KMS-11 (cell line): ENCODE data around the gene ZNF22.

Source experiments
- H2AFZ ChIP-seq: fragments of 200-600 bp; sonication (generic); 2 replicates; pipeline ENCODE4 v1.6.1; 2016; ENCODE audit warnings: antibody characterized with exemption, mixed run types, low read depth
- H3K27ac ChIP-seq: fragments of 200-600 bp; sonication (generic); 2 replicates; pipeline ENCODE4 v1.6.1; 2016; ENCODE audit warnings: mild to moderate bottlenecking, mixed run types
- H3K27me3 ChIP-seq: fragments of 200-600 bp; sonication (generic); 2 replicates; pipeline ENCODE4 v1.6.1; 2017; ENCODE audit warnings: mild to moderate bottlenecking, low read depth, mixed run types, moderate library complexity; ENCODE audit not compliant: insufficient read depth
- H3K36me3 ChIP-seq: fragments of 200-600 bp; sonication (generic); 2 replicates; pipeline ENCODE4 v1.6.1; 2017; ENCODE audit warnings: mild to moderate bottlenecking, mixed run types; ENCODE audit not compliant: insufficient read depth
- H3K4me1 ChIP-seq: fragments of 200-600 bp; sonication (generic); 2 replicates; pipeline ENCODE4 v1.6.1; 2016; ENCODE audit warnings: mild to moderate bottlenecking, low read depth, mixed run types; ENCODE audit not compliant: poor library complexity, severe bottlenecking
- H3K4me2 ChIP-seq: fragments of 200-600 bp; sonication (generic); 2 replicates; pipeline ENCODE4 v1.7.0; 2016; ENCODE audit warnings: mild to moderate bottlenecking, mixed run types
- H3K4me3 ChIP-seq: fragments of 200-600 bp; sonication (generic); IDR thresholded peaks from 2 replicates; pipeline ENCODE4 v1.6.1; 2017; ENCODE audit warnings: low read depth, low read length, mixed read lengths; ENCODE audit not compliant: insufficient read depth
- H3K79me2 ChIP-seq: fragments of 200-600 bp; sonication (generic); 2 replicates; pipeline ENCODE4 v1.6.1; 2016; ENCODE audit warnings: low read depth, mixed run types; ENCODE audit not compliant: insufficient read depth
- H3K9ac ChIP-seq: fragments of 200-600 bp; sonication (generic); 2 replicates; pipeline ENCODE4 v1.6.1; 2016; ENCODE audit warnings: mild to moderate bottlenecking, mixed run types
- H4K20me1 ChIP-seq: fragments of 200-600 bp; sonication (generic); 2 replicates; pipeline ENCODE4 v1.6.1; 2016; ENCODE audit warnings: mild to moderate bottlenecking, mixed run types; ENCODE audit not compliant: insufficient read depth
- CTCF ChIP-seq: fragments of 200-600 bp; sonication (generic); conservative IDR thresholded peaks from 2 replicates; pipeline ENCODE4 v1.6.1; 2017; ENCODE audit warnings: low read depth, mild to moderate bottlenecking, antibody characterized with exemption, low read length, moderate library complexity, mixed read lengths

ZNF22 gene

GRCh38 chr10:44990965-44991364 lies 9.8 kb upstream of the ZNF22 start:
- no peaks in the 10 kb centered on the region for H3K79me2 ChIP-seq
- H3K4me2 ChIP-seq, result no peak overlapping the region
- H3K4me3 ChIP-seq, result no peak overlapping the region
- H4K20me1 ChIP-seq, result no peaks in the 10 kb centered on the region
- H3K36me3 ChIP-seq, result peaks cover 6% of the 10 kb centered on the region; the same call in 1 of the 2 replicates
- H3K9ac ChIP-seq, result no peak overlapping the region
- no peak for TF ChIP-seq CTCF
- no peaks in the 10 kb centered on the region for H3K27me3 ChIP-seq
- H3K4me1 ChIP-seq, result peaks cover 70% of the 10 kb centered on the region
- no peak overlapping the region for H2AFZ ChIP-seq
- no peak overlapping the region for H3K27ac ChIP-seq

DNA sequence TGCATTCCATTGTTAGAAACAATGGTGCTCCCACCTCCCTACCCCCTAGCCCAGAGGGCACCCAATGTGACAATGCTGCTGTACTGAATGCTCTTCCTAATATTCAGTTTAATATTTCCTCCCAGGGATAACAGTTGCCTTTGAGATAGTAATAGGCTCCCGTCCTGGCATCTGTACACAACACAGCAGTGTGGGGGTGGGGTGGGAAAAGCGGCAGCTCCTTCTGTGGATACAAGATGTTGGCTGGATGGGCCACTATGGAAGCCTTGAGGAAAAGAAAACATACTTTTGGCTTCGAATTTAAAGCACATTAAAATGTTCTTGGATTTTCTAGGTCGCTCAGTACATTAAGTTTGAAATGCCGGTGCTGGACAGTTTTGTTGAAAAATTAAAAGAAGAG lies 9.2 kb upstream of the ZNF22 start:
- no peak for TF ChIP-seq CTCF
- H3K36me3 ChIP-seq, result peaks cover 6% of the 10 kb centered on the region; the same call in 1 of the 2 replicates
- no peaks in the 10 kb centered on the region for H4K20me1 ChIP-seq
- no peaks in the 10 kb centered on the region for H3K27me3 ChIP-seq
- no peak overlapping the region for H3K9ac ChIP-seq
- no peaks in the 10 kb centered on the region for H3K79me2 ChIP-seq
- H3K4me2 ChIP-seq, result no peak overlapping the region
- H3K4me3 ChIP-seq, result no peak overlapping the region
- peaks cover 71% of the 10 kb centered on the region for H3K4me1 ChIP-seq
- H3K27ac ChIP-seq, result no peak overlapping the region
- no peak overlapping the region for H2AFZ ChIP-seq

GRCh38 chr10:44992070-44992731 lies 8.5 kb upstream of the ZNF22 start:
- Histone ChIP-seq H3K36me3 (peaks cover 6% of the 10 kb centered on the region; the same call in 1 of the 2 replicates), H4K20me1 (no peaks in the 10 kb centered on the region), H3K4me3 (no peak overlapping the region), H3K9ac (no peak overlapping the region), H3K4me1 (peaks cover 73% of the 10 kb centered on the region), H3K27me3 (no peaks in the 10 kb centered on the region), H3K4me2 (peak overlapping the region; percentile 8; the same call in 1 of the 2 replicates), H3K27ac (0 out of 2 replicates have a peak overlapping the region, but pooled peaks have one; percentile 7), H3K79me2 (no peaks in the 10 kb centered on the region), H2AFZ (no peak overlapping the region)
- TF ChIP-seq CTCF, result no peak

DNA sequence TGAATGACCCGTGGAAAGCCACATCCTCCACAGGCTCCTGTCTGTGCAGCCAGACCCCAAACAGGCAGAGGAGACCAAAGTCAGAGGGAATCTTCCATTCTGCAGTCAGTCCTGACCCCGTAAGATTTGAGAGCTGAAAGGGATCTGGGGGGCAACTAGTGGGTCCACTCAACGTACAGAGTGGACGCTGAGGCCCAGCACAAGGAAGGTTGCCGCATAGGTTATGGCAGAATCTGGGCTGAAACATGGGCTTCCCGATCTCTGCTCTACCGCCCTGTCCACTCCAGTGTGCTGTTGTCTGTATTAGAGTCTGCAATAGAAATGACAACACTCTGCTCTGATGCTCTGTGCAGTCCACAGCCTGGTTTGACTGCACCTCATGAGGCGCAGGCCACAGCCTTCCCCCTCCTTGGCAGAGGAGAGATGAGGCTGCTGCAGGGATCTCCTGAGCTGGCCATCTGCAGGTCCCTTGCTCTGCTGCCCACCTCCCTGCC lies 7.9 kb upstream of the ZNF22 start:
- Histone ChIP-seq H4K20me1 (no peaks in the 10 kb centered on the region), H3K4me3 (no peak overlapping the region), H3K4me1 (peaks cover 79% of the 10 kb centered on the region), H3K9ac (no peak overlapping the region), H3K36me3 (peaks cover 6% of the 10 kb centered on the region; the same call in 1 of the 2 replicates), H3K27ac (peak overlapping the region; percentile 72; the same call in 1 of the 2 replicates), H3K4me2 (peak overlapping the region; percentile 8; the same call in 1 of the 2 replicates), H3K27me3 (no peaks in the 10 kb centered on the region), H2AFZ (no peak overlapping the region), H3K79me2 (no peaks in the 10 kb centered on the region)
- TF ChIP-seq CTCF, result no peak
